HG03378 (cell line): ENCODE measurements around the gene HNRNPM.

Source experiments
- ATAC-seq: cut with Tn5 transposase; IDR thresholded peaks from one replicate; pipeline ENCODE4 v1.9.1; 2021; ENCODE audit warnings: mild to moderate bottlenecking, moderate library complexity; ENCODE audit not compliant: unreplicated experiment

HNRNPM gene

GRCh38 chr19:8484331-8484894, 39.6 kb downstream of the HNRNPM start:
- ATAC-seq: no peak

- no peak for ATAC-seq
Measured at GRCh38 chr19:8485561-8486371, 41.0 kb downstream of the HNRNPM start.

GRCh38 chr19:8486661-8487136, 41.9 kb downstream of the HNRNPM start:
- ATAC-seq: no peak

- no peak for ATAC-seq
Measured at GRCh38 chr19:8487137-8487851, 42.5 kb downstream of the HNRNPM start.

GRCh38 chr19:8488365-8488764, 43.6 kb downstream of the HNRNPM start:
- ATAC-seq: no peak

GRCh38 chr19:8489561-8490394, 45.0 kb downstream of the HNRNPM start:
- no peak for ATAC-seq

GRCh38 chr19:8490395-8490760, 45.6 kb downstream of the HNRNPM start:
- no peak for ATAC-seq

- ATAC-seq: no peak
Measured at GRCh38 chr19:8490873-8491272, 46.1 kb downstream of the HNRNPM start.

- no peak for ATAC-seq
Measured at GRCh38 chr19:8491574-8491973, 46.8 kb downstream of the HNRNPM start.

- ATAC-seq: no peak
Measured at GRCh38 chr19:8494158-8494557, 49.4 kb downstream of the HNRNPM start.

GRCh38 chr19:8498295-8498694, 53.5 kb downstream of the HNRNPM start:
- no peak for ATAC-seq

- no peak for ATAC-seq
Measured at GRCh38 chr19:8499048-8499833, 54.5 kb downstream of the HNRNPM start.

GRCh38 chr19:8500158-8500557, 55.4 kb downstream of the HNRNPM start:
- no peak for ATAC-seq

- ATAC-seq: no peak
Measured at GRCh38 chr19:8501516-8501915, 56.7 kb downstream of the HNRNPM start.

GRCh38 chr19:8501981-8502380, 57.2 kb downstream of the HNRNPM start:
- no peak for ATAC-seq

GRCh38 chr19:8503510-8503909, 58.7 kb downstream of the HNRNPM start:
- no peak for ATAC-seq

GRCh38 chr19:8504171-8504570, 59.4 kb downstream of the HNRNPM start:
- ATAC-seq: no peak

GRCh38 chr19:8504919-8505318, 60.1 kb downstream of the HNRNPM start:
- no peak for ATAC-seq

GRCh38 chr19:8505680-8506401, 61.1 kb downstream of the HNRNPM start:
- no peak for ATAC-seq
